HG03354 (cell line): Measurements from ENCODE around the gene ZNF608.

ENCODE experiments used
- ATAC-seq: cut with Tn5 transposase; IDR thresholded peaks from one replicate; pipeline ENCODE4 v1.9.1; 2021; ENCODE audit warnings: mild to moderate bottlenecking; ENCODE audit not compliant: unreplicated experiment, poor library complexity, severe bottlenecking

ZNF608 gene

DNA sequence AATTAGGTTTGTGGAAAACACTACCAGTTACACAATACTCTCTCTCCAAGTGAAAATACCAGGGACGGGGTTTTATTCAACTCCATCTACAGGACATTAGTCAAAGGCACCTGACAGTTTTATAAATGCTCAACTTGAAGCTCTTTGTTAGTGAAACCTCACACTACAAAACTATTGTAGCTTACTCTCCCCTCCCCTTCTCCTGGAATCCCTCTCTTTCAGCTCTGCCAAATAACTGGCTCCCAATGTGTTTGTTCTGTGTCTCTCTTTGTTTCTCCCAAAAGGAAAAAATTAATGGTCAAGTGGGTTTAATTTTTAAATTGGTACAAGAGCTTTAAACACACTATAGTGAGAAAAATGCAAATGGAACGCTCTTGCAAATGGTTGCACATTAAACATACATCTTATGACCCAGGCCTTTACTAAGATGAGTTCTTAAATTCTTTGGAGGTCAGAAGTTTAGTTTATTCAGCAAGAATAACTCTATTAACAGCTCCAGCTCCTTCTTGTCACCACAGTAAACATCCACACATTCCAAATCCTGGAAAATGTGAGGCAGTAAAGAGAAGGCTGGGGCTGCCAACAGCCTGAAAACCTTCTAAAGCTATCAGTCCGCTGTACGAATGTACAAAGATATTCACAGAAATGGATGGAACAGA, 48.4 kb downstream of the ZNF608 start:
- ATAC-seq: no peak

DNA sequence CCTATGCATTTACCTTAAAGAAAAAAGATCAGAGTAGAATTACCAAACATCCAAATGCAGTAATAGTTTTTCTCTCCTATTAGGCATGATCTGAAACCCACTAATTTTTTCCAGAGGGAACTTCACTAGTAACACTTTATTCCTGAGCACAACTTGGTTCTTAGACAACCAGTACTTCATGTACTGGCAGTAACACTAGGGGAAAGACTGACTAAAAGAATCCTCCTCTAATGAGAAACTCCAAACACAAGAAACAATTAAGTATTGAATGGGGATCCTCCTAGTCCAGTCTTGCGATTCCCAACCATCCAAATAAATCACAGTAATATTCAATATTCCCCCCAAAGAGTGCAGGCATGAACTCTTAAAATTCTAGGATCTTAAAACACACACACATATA, 48.9 kb downstream of the ZNF608 start:
- ATAC-seq: no peak

DNA sequence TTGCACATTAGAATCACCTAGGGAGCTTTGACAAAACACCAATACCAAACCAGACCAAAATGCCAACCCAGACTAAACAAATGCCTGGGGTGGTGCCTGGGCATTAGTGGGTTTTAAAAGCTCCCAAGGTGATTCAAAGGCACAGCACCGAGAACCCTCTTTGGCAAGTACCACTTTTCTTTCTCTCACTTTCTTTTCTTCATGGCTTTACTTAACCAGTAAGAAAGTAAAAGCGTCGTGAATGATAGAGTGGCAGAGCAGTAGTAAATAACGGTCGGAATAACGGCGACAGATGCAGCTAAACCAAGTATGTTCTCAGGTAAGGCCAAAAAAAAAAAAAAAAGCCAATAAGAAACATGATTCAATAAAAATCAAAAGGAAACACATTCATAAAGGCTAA, 49.5 kb downstream of the ZNF608 start:
- ATAC-seq: no peak
